Measurements from ENCODE around the gene RELT.
A peak's percentile ranks its signal among the peaks of the same experiment; 100 is the strongest.

The RELT gene

DNA sequence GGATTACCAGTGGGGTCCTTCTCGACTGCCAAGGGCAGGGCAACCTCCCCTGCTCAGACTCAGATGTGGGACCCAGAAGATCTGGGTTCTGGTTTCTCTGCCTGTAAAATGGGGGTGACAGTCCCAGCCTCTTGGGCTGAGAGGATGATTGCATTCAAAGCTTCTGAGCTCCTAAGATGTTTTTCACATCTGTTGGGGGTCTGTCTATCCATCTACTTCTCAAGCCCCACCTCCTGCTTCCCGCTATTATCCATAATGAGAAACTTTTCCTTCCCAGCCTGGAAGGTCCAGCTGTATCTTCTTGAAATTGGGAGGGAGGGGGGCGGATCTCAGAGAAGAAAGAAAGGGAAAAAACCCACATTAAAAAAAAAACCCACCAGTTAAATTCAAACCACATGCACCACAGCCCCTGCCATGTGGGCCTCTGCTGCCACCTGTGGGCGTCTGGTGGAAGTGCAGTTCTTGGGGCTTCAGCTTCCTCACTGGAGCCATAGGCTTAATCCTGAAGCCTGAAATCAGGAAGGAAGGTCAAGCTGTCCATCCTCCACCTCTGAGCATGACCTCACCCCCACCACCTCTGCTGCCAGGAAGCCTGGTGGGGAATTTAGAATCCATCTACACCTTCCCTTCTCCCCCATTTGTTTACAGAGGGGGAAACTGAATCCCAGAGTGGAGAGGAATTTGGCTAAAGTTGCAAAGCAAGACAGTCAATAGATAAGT lies 40.8 kb upstream of the RELT start:
- Histone ChIP-seq H3K9ac (ENCODE audit: low read length) (no peak overlapping the region), H3K9me3 (ENCODE audit: control insufficient read depth, insufficient read depth, low read depth, low read length) (no peaks in the 10 kb centered on the region), H3K27me3 (ENCODE audit: control insufficient read depth, insufficient read depth, low read length) (peaks cover 36% of the 10 kb centered on the region), H3K4me3 (ENCODE audit: low read depth, low read length) (no peak overlapping the region), H3K4me1 (ENCODE audit: control insufficient read depth, insufficient read depth, low read length) (peaks cover 56% of the 10 kb centered on the region), H3K27ac (ENCODE audit: low read depth, low read length) (no peak overlapping the region; the same call in 1 of the 2 replicates), H3K36me3 (ENCODE audit: control insufficient read depth, insufficient read depth, low read length) (no peaks in the 10 kb centered on the region)

- Histone ChIP-seq H3K9me3 (ENCODE audit: control insufficient read depth, insufficient read depth, low read depth, low read length) (no peaks in the 10 kb centered on the region), H3K27ac (ENCODE audit: low read depth, low read length) (no peak overlapping the region), H3K9ac (ENCODE audit: low read length) (no peak overlapping the region), H3K27me3 (ENCODE audit: control insufficient read depth, insufficient read depth, low read length) (peaks cover 37% of the 10 kb centered on the region), H3K4me3 (ENCODE audit: low read depth, low read length) (no peak overlapping the region), H3K36me3 (ENCODE audit: control insufficient read depth, insufficient read depth, low read length) (no peaks in the 10 kb centered on the region), H3K4me1 (ENCODE audit: control insufficient read depth, insufficient read depth, low read length) (peaks cover 40% of the 10 kb centered on the region)
Observed at GRCh38 chr11:73337846-73338245, 38.4 kb upstream of the RELT start.

- H3K4me1 ChIP-seq (ENCODE audit: control insufficient read depth, insufficient read depth, low read length), result peaks cover 37% of the 10 kb centered on the region
- H3K36me3 ChIP-seq (ENCODE audit: control insufficient read depth, insufficient read depth, low read length), result no peaks in the 10 kb centered on the region
- H3K27ac ChIP-seq (ENCODE audit: low read depth, low read length), result no peak overlapping the region
- no peak overlapping the region for H3K4me3 ChIP-seq (ENCODE audit: low read depth, low read length)
- no peak overlapping the region for H3K9ac ChIP-seq (ENCODE audit: low read length)
- H3K27me3 ChIP-seq (ENCODE audit: control insufficient read depth, insufficient read depth, low read length), result peaks cover 35% of the 10 kb centered on the region
- H3K9me3 ChIP-seq (ENCODE audit: control insufficient read depth, insufficient read depth, low read depth, low read length), result no peaks in the 10 kb centered on the region
Observed at GRCh38 chr11:73338279-73338678, 37.9 kb upstream of the RELT start.

GRCh38 chr11:73340164-73340563 lies 36.0 kb upstream of the RELT start:
- H3K4me1 ChIP-seq (ENCODE audit: control insufficient read depth, insufficient read depth, low read length), result peaks cover 23% of the 10 kb centered on the region
- H3K27ac ChIP-seq (ENCODE audit: low read depth, low read length), result no peak overlapping the region
- H3K27me3 ChIP-seq (ENCODE audit: control insufficient read depth, insufficient read depth, low read length), result peaks cover 23% of the 10 kb centered on the region
- H3K36me3 ChIP-seq (ENCODE audit: control insufficient read depth, insufficient read depth, low read length), result no peaks in the 10 kb centered on the region
- H3K9ac ChIP-seq (ENCODE audit: low read length), result no peak overlapping the region
- no peak overlapping the region for H3K4me3 ChIP-seq (ENCODE audit: low read depth, low read length)
- no peaks in the 10 kb centered on the region for H3K9me3 ChIP-seq (ENCODE audit: control insufficient read depth, insufficient read depth, low read depth, low read length)

DNA sequence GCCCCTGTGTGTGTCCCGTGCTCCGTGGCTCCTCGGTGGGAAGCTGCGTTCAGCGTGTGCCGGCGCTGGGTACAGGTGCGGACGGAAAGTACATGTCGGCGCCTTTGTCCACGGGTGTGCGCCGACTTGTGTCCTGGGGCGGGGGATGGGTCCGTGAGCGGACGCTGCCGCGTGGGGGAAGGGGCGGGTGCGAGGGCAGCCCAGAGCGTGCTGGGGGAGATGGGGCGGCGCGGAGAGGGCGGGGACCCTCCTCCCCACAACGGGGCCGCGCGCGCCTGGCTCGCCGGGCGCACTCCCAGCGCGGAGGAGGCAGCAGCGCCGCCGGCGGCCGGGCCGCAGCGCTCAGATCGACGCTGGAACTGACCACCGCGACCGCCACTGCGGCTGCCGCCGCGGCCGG lies 33.6 kb upstream of the RELT start:
- peak overlapping the region; percentile 46 for H3K4me3 ChIP-seq (ENCODE audit: low read depth, low read length)
- H3K4me1 ChIP-seq (ENCODE audit: control insufficient read depth, insufficient read depth, low read length), result peaks cover 21% of the 10 kb centered on the region
- no peaks in the 10 kb centered on the region for H3K36me3 ChIP-seq (ENCODE audit: control insufficient read depth, insufficient read depth, low read length)

GRCh38 chr11:73343076-73343873 lies 32.9 kb upstream of the RELT start:
- no peaks in the 10 kb centered on the region for H3K36me3 ChIP-seq (ENCODE audit: control insufficient read depth, insufficient read depth, low read length)
- H3K9ac ChIP-seq (ENCODE audit: low read length), result no peak overlapping the region
- H3K4me3 ChIP-seq (ENCODE audit: low read depth, low read length), result peak overlapping the region; percentile 40
- no peaks in the 10 kb centered on the region for H3K9me3 ChIP-seq (ENCODE audit: control insufficient read depth, insufficient read depth, low read depth, low read length)
- no peak overlapping the region for H3K27ac ChIP-seq (ENCODE audit: low read depth, low read length)
- H3K27me3 ChIP-seq (ENCODE audit: control insufficient read depth, insufficient read depth, low read length), result peaks cover 24% of the 10 kb centered on the region
- H3K4me1 ChIP-seq (ENCODE audit: control insufficient read depth, insufficient read depth, low read length), result peaks cover 21% of the 10 kb centered on the region

More for the DNA sequence above, 33.6 kb upstream of the RELT start:
- peaks cover 24% of the 10 kb centered on the region for H3K27me3 ChIP-seq (ENCODE audit: control insufficient read depth, insufficient read depth, low read length)
- H3K27ac ChIP-seq (ENCODE audit: low read depth, low read length), result no peak overlapping the region
- H3K9ac ChIP-seq (ENCODE audit: low read length), result peak overlapping the region; percentile 21
- H3K9me3 ChIP-seq (ENCODE audit: control insufficient read depth, insufficient read depth, low read depth, low read length), result no peaks in the 10 kb centered on the region

GRCh38 chr11:73344191-73344607 lies 32.0 kb upstream of the RELT start:
- Histone ChIP-seq H3K9me3 (ENCODE audit: control insufficient read depth, insufficient read depth, low read depth, low read length) (no peaks in the 10 kb centered on the region), H3K27me3 (ENCODE audit: control insufficient read depth, insufficient read depth, low read length) (peaks cover 24% of the 10 kb centered on the region), H3K27ac (ENCODE audit: low read depth, low read length) (no peak overlapping the region), H3K9ac (ENCODE audit: low read length) (no peak overlapping the region), H3K4me3 (ENCODE audit: low read depth, low read length) (no peak overlapping the region), H3K4me1 (ENCODE audit: control insufficient read depth, insufficient read depth, low read length) (peaks cover 21% of the 10 kb centered on the region), H3K36me3 (ENCODE audit: control insufficient read depth, insufficient read depth, low read length) (no peaks in the 10 kb centered on the region)

- Histone ChIP-seq H3K27ac (ENCODE audit: low read depth, low read length) (no peak overlapping the region), H3K4me3 (ENCODE audit: low read depth, low read length) (no peak overlapping the region), H3K27me3 (ENCODE audit: control insufficient read depth, insufficient read depth, low read length) (peaks cover 24% of the 10 kb centered on the region), H3K4me1 (ENCODE audit: control insufficient read depth, insufficient read depth, low read length) (peaks cover 10% of the 10 kb centered on the region), H3K9ac (ENCODE audit: low read length) (no peak overlapping the region), H3K36me3 (ENCODE audit: control insufficient read depth, insufficient read depth, low read length) (no peaks in the 10 kb centered on the region), H3K9me3 (ENCODE audit: control insufficient read depth, insufficient read depth, low read depth, low read length) (no peaks in the 10 kb centered on the region)
Observed at GRCh38 chr11:73345481-73346160, 30.6 kb upstream of the RELT start.

GRCh38 chr11:73346186-73346935 lies 29.8 kb upstream of the RELT start:
- Histone ChIP-seq H3K9ac (ENCODE audit: low read length) (no peak overlapping the region), H3K4me1 (ENCODE audit: control insufficient read depth, insufficient read depth, low read length) (peaks cover 12% of the 10 kb centered on the region), H3K27ac (ENCODE audit: low read depth, low read length) (no peak overlapping the region), H3K36me3 (ENCODE audit: control insufficient read depth, insufficient read depth, low read length) (no peaks in the 10 kb centered on the region), H3K4me3 (ENCODE audit: low read depth, low read length) (no peak overlapping the region), H3K27me3 (ENCODE audit: control insufficient read depth, insufficient read depth, low read length) (peaks cover 24% of the 10 kb centered on the region), H3K9me3 (ENCODE audit: control insufficient read depth, insufficient read depth, low read depth, low read length) (no peaks in the 10 kb centered on the region)

- H3K9me3 ChIP-seq (ENCODE audit: control insufficient read depth, insufficient read depth, low read depth, low read length), result no peaks in the 10 kb centered on the region
- no peak overlapping the region for H3K4me3 ChIP-seq (ENCODE audit: low read depth, low read length)
- peaks cover 13% of the 10 kb centered on the region for H3K4me1 ChIP-seq (ENCODE audit: control insufficient read depth, insufficient read depth, low read length)
- no peak overlapping the region for H3K27ac ChIP-seq (ENCODE audit: low read depth, low read length)
- H3K27me3 ChIP-seq (ENCODE audit: control insufficient read depth, insufficient read depth, low read length), result peaks cover 18% of the 10 kb centered on the region
- H3K36me3 ChIP-seq (ENCODE audit: control insufficient read depth, insufficient read depth, low read length), result no peaks in the 10 kb centered on the region
- H3K9ac ChIP-seq (ENCODE audit: low read length), result no peak overlapping the region
Observed at GRCh38 chr11:73347067-73347466, 29.1 kb upstream of the RELT start.

All from HUES6 (cell line).